IMR-90 (cell line): Measurements from ENCODE around the gene SHB. TPM values are rescaled to one million over a fixed set of nuclear protein-coding genes. Genes with fewer than 3 reads are reported as not detected.
A peak's percentile ranks its signal among the peaks of the same experiment; 100 is the strongest.

Experiments used
- ATAC-seq: fragments of 200-7000 bp; cut with Tn5 transposase; 2 replicates; pipeline ENCODE4 v1.9.1; 2020; ENCODE audit warnings: low read depth, mild to moderate bottlenecking, moderate library complexity
- BruUV-seq: library from RNA; stranded (reverse); fragments of 400-500 nt; replicated peaks from 2 replicates; lab custom pipeline; 2021; lab: Mats Ljungman, UMichigan
- CTCF ChIA-PET: fragments of 300-600 bp; formaldehyde crosslinking; extraction: SDS; loops from one replicate; lab custom pipeline; 2021; ENCODE audit warnings: antibody characterized with exemption; lab: Yijun Ruan, JAX
- POLR2A ChIA-PET: fragments of 300-600 bp; sonication (Branson Sonifier 250); formaldehyde crosslinking; loops from one replicate; lab custom pipeline; 2022; ENCODE audit warnings: antibody characterized with exemption; ENCODE audit not compliant: unreplicated experiment; lab: Charles Lee
- DNase-seq: peaks from one replicate; pipeline ENCODE4 v3.0.0; 2013
- H2AFZ ChIP-seq: replicated peaks from 2 replicates; pipeline ENCODE3; 2013; ENCODE audit warnings: low read length, mild to moderate bottlenecking; ENCODE audit not compliant: poor library complexity
- H2AK5ac ChIP-seq: 2 replicates; pipeline ENCODE4 v1.6.1; 2013; ENCODE audit warnings: low read depth, low read length, inconsistent platforms
- H2AK9ac ChIP-seq: replicated peaks from 2 replicates; pipeline ENCODE3; 2013; ENCODE audit warnings: mild to moderate bottlenecking, low read depth, low read length, moderate library complexity; ENCODE audit not compliant: poor library complexity
- H2BK120ac ChIP-seq: 2 replicates; pipeline ENCODE4 v1.6.1; 2013; ENCODE audit warnings: low read depth, low read length, inconsistent platforms
- H2BK15ac ChIP-seq: 3 replicates; pipeline ENCODE4 v1.6.1; 2013; ENCODE audit warnings: low read depth, low read length, inconsistent platforms
- H2BK20ac ChIP-seq: 2 replicates; pipeline ENCODE4 v1.6.1; 2013; ENCODE audit warnings: low read depth, mild to moderate bottlenecking, inconsistent platforms, low read length, moderate library complexity
- H2BK5ac ChIP-seq: 2 replicates; pipeline ENCODE4 v1.6.1; 2013; ENCODE audit warnings: mild to moderate bottlenecking, low read depth, low read length, inconsistent platforms; ENCODE audit not compliant: poor library complexity, severe bottlenecking
- H3K14ac ChIP-seq: replicated peaks from 2 replicates; pipeline ENCODE4 v1.6.1; 2013; ENCODE audit warnings: low read depth, low read length, inconsistent platforms
- H3K18ac ChIP-seq: 2 replicates; pipeline ENCODE4 v1.6.1; 2013; ENCODE audit warnings: low read depth, low read length, control low read depth
- H3K23ac ChIP-seq: 2 replicates; pipeline ENCODE4 v1.6.1; 2013; ENCODE audit warnings: low read depth, low read length, inconsistent platforms
- H3K27ac ChIP-seq: 2 replicates; pipeline ENCODE4 v1.5.1; 2013; ENCODE audit warnings: mild to moderate bottlenecking, control low read depth, low read length; ENCODE audit not compliant: insufficient read depth
- H3K27me3 ChIP-seq: 2 replicates; pipeline ENCODE4 v1.6.1; 2013; ENCODE audit warnings: low read length; ENCODE audit not compliant: control insufficient read depth, insufficient read depth
- H3K36me3 ChIP-seq: 2 replicates; pipeline ENCODE4 v1.6.1; 2013; ENCODE audit warnings: low read length, mixed read lengths; ENCODE audit not compliant: control insufficient read depth, insufficient read depth
- H3K4ac ChIP-seq: 2 replicates; pipeline ENCODE4 v1.6.1; 2013; ENCODE audit warnings: low read depth, low read length, inconsistent platforms
- H3K4me1 ChIP-seq: 2 replicates; pipeline ENCODE4 v1.6.1; 2013; ENCODE audit warnings: low read length, mixed read lengths; ENCODE audit not compliant: control insufficient read depth, insufficient read depth
- H3K4me2 ChIP-seq: 2 replicates; pipeline ENCODE4 v1.6.1; 2013; ENCODE audit warnings: low read depth, mild to moderate bottlenecking, control low read depth, low read length, moderate library complexity
- H3K4me3 ChIP-seq: 2 replicates; pipeline ENCODE4 v1.5.1; 2013; ENCODE audit warnings: low read depth, mild to moderate bottlenecking, control low read depth, low read length, moderate library complexity; ENCODE audit not compliant: insufficient read depth
- H3K56ac ChIP-seq: 2 replicates; pipeline ENCODE4 v1.6.1; 2013; ENCODE audit warnings: low read length, inconsistent platforms; ENCODE audit not compliant: insufficient read depth; ENCODE audit errors: extremely low read depth
- H3K79me1 ChIP-seq, 2 experiments: 2 replicates each; pipeline ENCODE4 v1.6.1; 2013; ENCODE audit warnings: low read length in 2 of 2, inconsistent platforms in 1 of 2, low read depth in 1 of 2
- H3K9ac ChIP-seq: 2 replicates; pipeline ENCODE4 v1.6.1; 2013; ENCODE audit warnings: low read depth, low read length, control low read depth
- H3K9me1 ChIP-seq: 2 replicates; pipeline ENCODE4 v1.6.1; 2013; ENCODE audit warnings: low read length, inconsistent platforms; ENCODE audit not compliant: insufficient read depth
- H3K9me3 ChIP-seq: 2 replicates; pipeline ENCODE4 v1.6.1; 2013; ENCODE audit warnings: low read length; ENCODE audit not compliant: control insufficient read depth, insufficient read depth
- H4K20me1 ChIP-seq: 2 replicates; pipeline ENCODE4 v1.6.1; 2013; ENCODE audit warnings: low read length, inconsistent platforms; ENCODE audit not compliant: insufficient read depth
- H4K5ac ChIP-seq: 2 replicates; pipeline ENCODE4 v1.6.1; 2013; ENCODE audit warnings: mild to moderate bottlenecking, low read depth, low read length, control low read depth
- H4K8ac ChIP-seq, 2 experiments: 2 replicates each; pipeline ENCODE4 v1.6.1; 2013; ENCODE audit warnings: low read depth in 2 of 2, low read length in 2 of 2, control low read depth in 1 of 2, inconsistent platforms in 1 of 2
- H4K91ac ChIP-seq: 2 replicates; pipeline ENCODE4 v1.6.1; 2013; ENCODE audit warnings: low read depth, low read length, inconsistent platforms; ENCODE audit not compliant: insufficient read depth
- BHLHE40 ChIP-seq: fragments of 150-350 bp; IDR thresholded peaks from 2 replicates; pipeline ENCODE4 v1.6.1; 2016; ENCODE audit warnings: mild to moderate bottlenecking, low read depth, low read length
- CEBPB ChIP-seq: IDR thresholded peaks from 2 replicates; pipeline ENCODE4 v1.6.1; 2012; ENCODE audit warnings: low read depth, low read length, improper control_type of control experiment
- CHD1 ChIP-seq: IDR thresholded peaks from 2 replicates; pipeline ENCODE4 v1.6.1; 2012; ENCODE audit warnings: low read depth, low read length, improper control_type of control experiment
- FOS ChIP-seq: fragments of 150-350 bp; IDR thresholded peaks from 2 replicates; pipeline ENCODE4 v1.6.1; 2016; ENCODE audit warnings: low read depth, low read length
- MAZ ChIP-seq: IDR thresholded peaks from 2 replicates; pipeline ENCODE4 v1.6.1; 2012; ENCODE audit warnings: low read depth, mild to moderate bottlenecking, low read length, improper control_type of control experiment, moderate library complexity, borderline replicate concordance
- MXI1 ChIP-seq: IDR thresholded peaks from 2 replicates; pipeline ENCODE4 v1.6.1; 2012; ENCODE audit warnings: low read depth, mild to moderate bottlenecking, low read length, moderate library complexity, borderline replicate concordance
- NFE2L2 ChIP-seq: fragments of 150-350 bp; IDR thresholded peaks from 2 replicates; pipeline ENCODE4 v1.6.1; 2016; ENCODE audit warnings: low read depth, mild to moderate bottlenecking, low read length
- POLR2A ChIP-seq: IDR thresholded peaks from 2 replicates; pipeline ENCODE4 v1.6.1; 2012; ENCODE audit warnings: mild to moderate bottlenecking, low read depth, low read length
- RAD21 ChIP-seq: IDR thresholded peaks from 2 replicates; pipeline ENCODE4 v1.6.1; 2012; ENCODE audit warnings: low read length, improper control_type of control experiment
- RCOR1 ChIP-seq: IDR thresholded peaks from 2 replicates; pipeline ENCODE4 v1.6.1; 2012; ENCODE audit warnings: mild to moderate bottlenecking, low read length, improper control_type of control experiment; ENCODE audit not compliant: insufficient replicate concordance
- RFX5 ChIP-seq: IDR thresholded peaks from 2 replicates; pipeline ENCODE4 v1.8.0; 2012; ENCODE audit warnings: low read depth, mild to moderate bottlenecking, low read length, moderate library complexity
- SMC3 ChIP-seq: fragments of 150-350 bp; IDR thresholded peaks from 2 replicates; pipeline ENCODE4 v1.6.1; 2016; ENCODE audit warnings: low read depth, mild to moderate bottlenecking, antibody characterized with exemption, low read length, moderate library complexity
- WGBS, 2 experiments: methylation state at CpG; one replicate each; pipeline versions ENCODE4 v1.1.5 to v1.1.7; 2013; ENCODE audit warnings: missing lambda C conversion rate in 2 of 2; ENCODE audit not compliant: insufficient read length in 1 of 2; ENCODE audit errors: extremely low coverage in 2 of 2; 5-methylcytosine and 5-hydroxymethylcytosine counted together
- dilution Hi-C: fragments of 300-500 bp; cut with HindIII; formaldehyde crosslinking; loops from one replicate; pipeline ENCODE4 v1.14.3; 2018; ENCODE audit warnings: low sequenced_read_pairs; ENCODE audit not compliant: unreplicated experiment
- in situ Hi-C: fragments of 300-500 bp; cut with MboI; formaldehyde crosslinking; loops from 3 replicates; pipeline ENCODE4 v1.14.3; 2019; ENCODE audit warnings: low sequenced_read_pairs, inconsistent platforms, mixed read lengths
- intact Hi-C: fragments of 100-400 bp; cut with micrococcal nuclease; formaldehyde crosslinking; loops from 2 replicates; pipeline ENCODE4 v1.10.0; 2022
- polyA plus RNA-seq, 3 experiments: library from polyadenylated mRNA; depleted of rRNA; stranded (reverse); fragments of >200 nt; gene quantifications; 2 replicates each; pipeline ENCODE4 v1.2.3, GENCODE V29; 2012; ENCODE audit warnings: low replicate concordance in 1 of 3
- total RNA-seq: library from RNA; depleted of rRNA; stranded (reverse); fragments of >200 nt; gene quantifications from 2 replicates; pipeline ENCODE4 v1.2.3, GENCODE V29; 2012
- TF ChIP-seq, protein P1 (sequence below): conservative IDR thresholded peaks from 2 replicates; pipeline ENCODE4 v1.5.1; 2012; ENCODE audit warnings: mild to moderate bottlenecking, low read depth, low read length, improper control_type of control experiment
- TF ChIP-seq, protein P2 (sequence below): fragments of 150-350 bp; IDR thresholded peaks from 2 replicates; pipeline ENCODE4 v1.6.1; 2017; ENCODE audit warnings: mild to moderate bottlenecking, antibody characterized with exemption, low read length, low read depth

SHB gene
- total and polyA plus RNA-seq, 2 of the 4 experiments (the other 2 are of a cell fraction): 6.1 to 20.4 TPM

DNA sequence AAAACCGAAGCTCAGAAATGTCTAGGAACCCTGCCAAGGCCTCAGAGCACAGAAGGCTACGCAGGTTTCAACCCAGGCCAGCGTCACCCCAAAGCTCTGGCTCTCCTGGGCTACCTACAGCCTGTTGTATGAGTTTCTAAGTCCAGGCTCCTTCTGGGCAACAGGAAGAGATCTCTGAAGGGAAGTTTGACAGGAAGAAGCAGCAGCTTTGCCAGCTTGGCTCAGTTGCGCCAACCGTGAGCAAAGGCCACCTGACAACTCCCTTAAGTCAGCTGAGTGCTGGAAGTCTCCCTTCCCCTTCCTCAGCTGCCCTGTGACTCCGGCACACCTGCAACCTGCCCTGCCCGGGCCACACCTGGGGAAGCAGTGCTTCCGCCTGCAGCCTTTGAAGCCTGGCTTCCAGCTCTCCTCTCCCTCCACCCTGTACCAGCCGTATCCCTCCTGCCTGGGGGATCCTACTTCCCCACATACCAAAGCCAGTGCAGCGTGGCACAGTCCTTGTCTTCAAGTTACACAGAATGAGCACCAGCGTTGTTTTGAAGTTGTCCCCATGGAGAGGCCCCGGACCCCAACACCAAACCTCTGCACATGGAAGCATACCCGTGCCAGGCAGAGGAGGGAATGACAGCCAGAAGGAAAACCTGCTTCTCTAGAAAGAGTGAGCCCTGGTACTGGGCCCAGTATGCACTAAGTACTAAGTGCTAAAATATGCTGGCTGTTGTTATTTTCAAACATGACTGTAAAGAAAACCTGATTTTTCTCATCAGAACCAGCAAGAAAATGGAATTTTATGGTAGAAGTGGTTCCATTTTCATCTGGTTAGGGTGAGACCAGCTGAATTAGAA lies 36.5 kb downstream of the SHB start:
- no peak overlapping the region; a peak in 1 of 4 replicates for H4K8ac ChIP-seq
- no TSS peak for BruUV-seq
- peak overlapping the region; percentile 70 for H2AK5ac ChIP-seq
- no peak overlapping the region; the same call in 1 of the 2 replicates for H4K91ac ChIP-seq
- no peak for DNase-seq
- CTCF ChIA-PET: interaction anchor here (1.4 kb wide), 1 partner anchor 15 kb away, joined by 3 read pairs; no protein-coding TSS in a partner anchor
- peak overlapping the region; percentile 55; the same call in 1 of the 2 replicates for H3K4ac ChIP-seq
- H2BK120ac ChIP-seq: peak overlapping the region; percentile 7; the same call in 1 of the 2 replicates
- no peak overlapping the region for H3K4me3 ChIP-seq
- no peak overlapping the region for H2AFZ ChIP-seq
- POLR2A ChIA-PET: interaction anchor here (0.7 kb wide), 1 partner anchor 116 kb away, joined by 3 read pairs; no protein-coding TSS in a partner anchor
- no peaks in the 10 kb centered on the region for H3K9me3 ChIP-seq
- H3K9me1 ChIP-seq: peaks cover 51% of the 10 kb centered on the region
- peaks cover 53% of the 10 kb centered on the region for H4K20me1 ChIP-seq
- H3K79me1 ChIP-seq: peaks cover 23 to 88% of the 10 kb centered on the region in 2 experiments
- H3K36me3 ChIP-seq: no peaks in the 10 kb centered on the region
- H4K5ac ChIP-seq: no peak overlapping the region
- H3K56ac ChIP-seq: no peak overlapping the region
- 94% methylated on average over 9 of the region's 13 CpGs; no CpG with 5 or more reads in 1 of the 2 experiments for WGBS, 2 experiments
- no peak overlapping the region for H3K4me2 ChIP-seq
- H2AK9ac ChIP-seq: peak overlapping the region; percentile 88
- peak overlapping the region; percentile 5; the same call in 1 of the 2 replicates for H3K14ac ChIP-seq
- H3K4me1 ChIP-seq: peaks cover 47% of the 10 kb centered on the region
- dilution Hi-C loops (no loop called here), intact Hi-C loops (no loop called here), in situ Hi-C loops (no loop called here)
- peak overlapping the region; percentile 71; the same call in 1 of the 2 replicates for H3K23ac ChIP-seq
- H3K18ac ChIP-seq: no peak overlapping the region
- no peaks in the 10 kb centered on the region for H3K27me3 ChIP-seq
- peak overlapping the region; percentile 25 for H3K27ac ChIP-seq
- no peak for ATAC-seq
- no peak overlapping the region for H3K9ac ChIP-seq
- H2BK20ac ChIP-seq: no peak overlapping the region
- H2BK5ac ChIP-seq: peak overlapping the region; percentile 33
- H2BK15ac ChIP-seq: no peak overlapping the region
- TF ChIP-seq CEBPB: no peak
- no peak for TF ChIP-seq RAD21
- TF ChIP-seq, protein P1, sequence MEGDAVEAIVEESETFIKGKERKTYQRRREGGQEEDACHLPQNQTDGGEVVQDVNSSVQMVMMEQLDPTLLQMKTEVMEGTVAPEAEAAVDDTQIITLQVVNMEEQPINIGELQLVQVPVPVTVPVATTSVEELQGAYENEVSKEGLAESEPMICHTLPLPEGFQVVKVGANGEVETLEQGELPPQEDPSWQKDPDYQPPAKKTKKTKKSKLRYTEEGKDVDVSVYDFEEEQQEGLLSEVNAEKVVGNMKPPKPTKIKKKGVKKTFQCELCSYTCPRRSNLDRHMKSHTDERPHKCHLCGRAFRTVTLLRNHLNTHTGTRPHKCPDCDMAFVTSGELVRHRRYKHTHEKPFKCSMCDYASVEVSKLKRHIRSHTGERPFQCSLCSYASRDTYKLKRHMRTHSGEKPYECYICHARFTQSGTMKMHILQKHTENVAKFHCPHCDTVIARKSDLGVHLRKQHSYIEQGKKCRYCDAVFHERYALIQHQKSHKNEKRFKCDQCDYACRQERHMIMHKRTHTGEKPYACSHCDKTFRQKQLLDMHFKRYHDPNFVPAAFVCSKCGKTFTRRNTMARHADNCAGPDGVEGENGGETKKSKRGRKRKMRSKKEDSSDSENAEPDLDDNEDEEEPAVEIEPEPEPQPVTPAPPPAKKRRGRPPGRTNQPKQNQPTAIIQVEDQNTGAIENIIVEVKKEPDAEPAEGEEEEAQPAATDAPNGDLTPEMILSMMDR: no peak
- TF ChIP-seq POLR2A: no peak
- no peak for TF ChIP-seq RFX5
- TF ChIP-seq, protein P2, sequence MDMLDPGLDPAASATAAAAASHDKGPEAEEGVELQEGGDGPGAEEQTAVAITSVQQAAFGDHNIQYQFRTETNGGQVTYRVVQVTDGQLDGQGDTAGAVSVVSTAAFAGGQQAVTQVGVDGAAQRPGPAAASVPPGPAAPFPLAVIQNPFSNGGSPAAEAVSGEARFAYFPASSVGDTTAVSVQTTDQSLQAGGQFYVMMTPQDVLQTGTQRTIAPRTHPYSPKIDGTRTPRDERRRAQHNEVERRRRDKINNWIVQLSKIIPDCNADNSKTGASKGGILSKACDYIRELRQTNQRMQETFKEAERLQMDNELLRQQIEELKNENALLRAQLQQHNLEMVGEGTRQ: no peak
- TF ChIP-seq SMC3: no peak
- no peak for TF ChIP-seq CHD1
- no peak for TF ChIP-seq NFE2L2
- no peak for TF ChIP-seq BHLHE40
- no peak for TF ChIP-seq RCOR1
- TF ChIP-seq FOS: no peak
- no peak for TF ChIP-seq MXI1
- no peak for TF ChIP-seq MAZ
